ENCODE data around the gene DNAJC30.
"Not testable (repeated sequence)": the region's sequence is repeated elsewhere in the genome, so short reads cannot be mapped to it uniquely, and the experiment has no call there.

DNAJC30 gene

DNA sequence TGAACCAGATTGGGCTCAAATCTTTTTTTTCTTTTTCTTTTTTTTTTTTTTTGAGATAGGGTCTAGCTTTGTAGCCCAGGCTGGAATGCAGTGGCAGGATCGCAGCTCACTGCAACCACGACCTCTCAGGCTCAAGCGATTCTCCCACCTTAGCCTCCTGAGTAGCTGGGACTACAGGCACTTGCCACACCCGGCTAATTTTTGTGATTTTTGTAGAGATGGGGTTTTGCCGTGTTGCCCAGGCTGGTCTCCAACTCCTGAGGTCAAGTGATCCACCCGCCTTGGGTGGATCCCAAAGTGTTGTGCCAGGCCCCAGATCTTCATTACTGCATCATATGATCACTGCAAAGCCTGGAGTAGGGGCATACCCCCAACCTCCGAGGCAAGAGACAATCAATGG lies 2.8 kb downstream of the DNAJC30 start:
- no peak for DNase-seq

DNA sequence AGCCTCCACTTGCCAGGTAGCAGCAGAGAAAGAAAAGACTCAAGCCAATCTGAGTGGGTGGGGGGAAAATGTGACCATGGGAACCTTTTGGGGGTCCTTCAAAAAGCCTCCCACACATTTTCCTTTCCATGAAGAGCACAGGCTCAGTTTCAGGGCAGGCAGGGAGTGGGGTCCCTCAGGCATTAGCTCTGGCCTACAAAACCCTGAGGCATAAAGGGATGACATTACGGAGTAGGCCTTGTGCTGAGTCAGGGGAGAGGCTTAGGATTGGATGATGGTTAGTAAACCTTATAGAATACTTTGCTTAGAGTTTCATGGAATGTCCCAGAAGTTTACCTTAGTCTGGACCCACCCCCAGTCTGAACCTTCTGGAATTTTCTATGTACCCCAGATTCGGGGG lies 3.5 kb downstream of the DNAJC30 start:
- no peak for DNase-seq

DNA sequence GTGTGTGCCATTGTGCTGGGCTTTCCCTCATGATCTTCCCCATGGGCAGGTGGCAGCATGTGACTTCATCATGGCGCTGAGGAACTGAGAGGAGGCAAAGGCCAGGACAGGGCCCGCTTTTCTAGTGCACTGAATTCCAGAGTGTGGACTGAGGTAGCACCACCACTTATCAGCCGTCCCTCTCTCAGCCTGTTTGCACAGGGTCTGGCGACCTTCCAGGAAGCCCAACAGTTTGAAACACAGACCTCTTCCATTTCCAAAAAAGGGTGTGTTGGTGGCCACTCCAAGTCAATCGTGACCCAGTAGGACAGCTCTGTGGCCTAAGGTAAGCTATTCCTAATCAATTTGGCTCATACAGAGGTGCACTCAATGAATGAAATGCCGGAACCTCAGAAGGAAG lies 4.4 kb downstream of the DNAJC30 start:
- DNase-seq = peak; percentile 45

GRCh38 chr7:73676062-73676461 lies 7.2 kb downstream of the DNAJC30 start:
- not testable (repeated sequence) for DNase-seq

- DNase-seq = no peak
These were observed 8.7 kb downstream of the DNAJC30 start for GRCh38 chr7:73674468-73675124.

DNA sequence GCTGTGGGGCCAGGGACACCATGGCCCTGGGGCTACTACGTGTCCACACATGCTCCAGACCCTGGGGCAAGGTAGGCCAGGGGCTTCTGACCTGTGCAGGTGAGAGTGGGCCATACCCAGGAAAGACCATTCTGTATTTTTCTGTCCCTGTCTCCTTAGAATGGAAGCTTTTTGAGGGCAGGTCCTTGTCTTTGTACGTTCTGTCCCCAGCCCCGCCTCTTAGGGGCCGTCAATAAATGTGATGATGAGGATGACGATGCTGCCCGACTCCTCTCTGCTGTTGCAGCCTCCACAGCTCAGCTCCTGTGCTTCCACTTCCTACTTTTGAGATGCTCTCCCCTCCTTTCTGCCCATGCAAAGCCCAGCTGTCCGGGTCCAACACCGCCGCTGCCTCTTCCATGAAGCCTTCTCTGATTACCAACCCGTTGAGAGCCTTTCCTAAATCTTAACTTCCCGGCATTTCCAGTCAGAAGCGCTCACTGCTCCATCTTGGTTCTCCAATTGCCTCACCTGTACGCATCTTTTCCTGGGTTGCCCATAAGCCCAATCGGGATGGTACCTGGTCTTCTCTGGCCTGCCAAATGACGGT lies 11.3 kb downstream of the DNAJC30 start:
- no peak for DNase-seq

DNA sequence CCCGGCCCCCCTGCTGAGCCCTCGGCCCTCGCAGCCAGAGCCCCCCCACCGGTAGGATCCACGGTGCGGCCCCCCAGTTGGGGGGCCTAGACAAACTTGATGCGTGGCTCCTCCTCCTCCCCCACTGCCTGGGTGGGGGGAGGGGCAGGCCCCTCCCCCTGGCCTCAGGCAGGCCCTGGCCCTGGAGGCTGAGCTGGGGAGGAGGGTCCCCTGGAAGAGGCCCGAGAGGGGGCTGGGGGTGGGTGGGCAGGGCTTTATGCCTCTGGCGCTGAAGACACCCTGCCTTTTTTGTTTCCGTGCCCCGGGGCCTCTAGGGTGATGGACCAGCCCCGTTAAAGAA lies 12.0 kb downstream of the DNAJC30 start:
- no peak for DNase-seq

GRCh38 chr7:73669858-73670385 lies 13.3 kb downstream of the DNAJC30 start:
- DNase-seq = no peak

GRCh38 chr7:73669288-73669701 lies 14.0 kb downstream of the DNAJC30 start:
- no peak for DNase-seq

- no peak for DNase-seq
These were observed 14.4 kb downstream of the DNAJC30 start for GRCh38 chr7:73668886-73669230.

DNA sequence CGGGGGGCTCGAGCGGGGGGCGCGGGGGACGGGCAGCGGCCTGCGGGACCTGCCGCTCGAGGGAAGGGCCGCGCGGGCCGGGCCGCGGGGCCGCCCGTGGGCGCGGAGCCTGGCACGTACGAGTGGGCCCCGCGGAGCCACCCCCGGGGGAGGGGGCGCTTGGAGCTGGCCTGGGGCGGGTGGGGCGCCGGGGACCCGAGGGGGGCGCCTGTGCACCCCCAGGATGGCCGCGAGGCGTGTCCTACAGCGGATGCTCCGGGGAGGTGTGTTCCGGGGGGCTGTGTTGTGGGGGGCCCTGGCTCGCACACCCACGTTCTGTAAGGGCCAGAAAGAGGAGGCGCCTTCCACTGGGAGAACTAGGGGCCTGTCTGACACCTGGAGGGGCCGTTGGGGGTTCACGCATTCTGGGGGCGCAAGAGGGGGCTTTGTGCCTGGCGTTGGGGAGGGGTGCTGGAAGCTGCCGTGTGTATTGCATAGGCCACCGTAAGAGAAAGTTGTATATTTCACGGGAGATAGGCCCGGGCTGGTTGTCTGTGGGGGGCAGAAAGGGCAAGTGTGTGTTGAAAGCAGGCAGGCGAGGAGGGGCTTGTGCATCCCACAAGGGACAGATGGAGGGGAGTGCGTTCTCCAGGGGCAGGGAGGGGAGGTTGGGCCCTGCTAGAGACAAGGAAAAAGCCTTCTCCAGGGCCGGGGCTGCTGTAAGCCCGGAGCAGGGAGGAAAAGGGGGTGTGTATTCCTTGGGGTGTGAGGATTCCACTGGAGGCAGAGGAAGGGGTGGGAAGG lies 15.0 kb downstream of the DNAJC30 start:
- DNase-seq = no peak

DNA sequence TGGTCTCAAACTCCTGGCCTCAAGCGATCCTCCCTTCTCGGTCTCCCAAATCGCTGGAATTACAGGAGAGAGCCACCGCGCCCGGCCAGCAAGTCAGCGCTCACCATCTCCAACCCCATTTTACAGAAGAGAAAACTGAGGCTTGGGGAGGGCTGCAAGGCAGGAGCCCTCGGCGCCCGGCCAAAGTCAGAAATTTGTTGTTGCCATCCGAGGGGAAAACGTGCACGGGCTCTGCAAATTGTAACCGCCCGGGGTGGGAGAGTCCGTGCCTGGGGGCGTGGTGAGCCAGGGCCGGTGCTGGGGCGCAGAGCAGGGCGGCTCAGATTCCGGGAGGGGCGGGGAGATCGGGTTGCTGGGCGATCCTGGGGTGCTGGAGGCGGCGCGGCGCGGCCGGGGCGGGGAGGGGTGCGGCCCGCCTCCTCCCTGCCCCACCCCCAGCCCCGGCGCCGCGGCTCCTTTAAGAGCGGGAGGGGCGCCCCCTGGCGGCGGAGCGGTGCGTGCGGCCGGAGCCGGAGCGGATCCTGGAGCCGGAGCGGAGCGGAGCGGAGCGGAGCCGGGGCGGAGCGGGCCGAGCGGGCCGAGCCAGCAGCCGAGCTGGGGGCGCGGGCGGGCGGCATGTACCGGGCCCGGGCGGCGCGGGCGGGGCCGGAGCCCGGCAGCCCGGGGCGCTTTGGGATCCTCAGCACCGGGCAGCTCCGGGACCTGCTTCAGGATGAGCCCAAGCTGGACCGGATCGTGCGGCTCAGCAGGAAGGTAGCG lies 15.7 kb downstream of the DNAJC30 start, which contains the start of gene VPS37D:
VPS37D (plus strand) TSS at position 488 of the 759 bp plus-strand sequence; CDS start at position 616, 128 bp downstream.
- DNase-seq = peak; percentile 65

- no peak for DNase-seq
These were observed 20.2 kb downstream of the DNAJC30 start for GRCh38 chr7:73663033-73663432.

DNA sequence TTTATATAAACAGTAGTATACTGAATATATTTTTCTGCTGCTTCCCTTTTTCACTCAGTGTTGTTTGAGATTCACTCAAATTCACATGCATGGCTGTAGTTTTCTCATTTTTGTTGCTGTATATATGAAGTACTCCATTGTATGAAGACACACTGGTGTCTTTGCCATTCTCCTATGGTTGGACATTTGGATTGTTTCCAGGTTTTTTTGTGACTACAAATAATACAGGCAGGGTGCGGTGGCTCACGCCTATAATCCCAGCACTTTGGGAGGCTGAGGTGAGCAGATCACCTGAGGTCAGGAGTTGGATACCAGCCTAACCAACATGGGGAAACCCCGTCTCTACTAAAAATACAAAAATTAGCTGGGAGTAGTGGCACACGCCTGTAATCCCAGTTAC lies 22.7 kb downstream of the DNAJC30 start:
- DNase-seq = not testable (repeated sequence)

GRCh38 chr7:73659983-73660382 lies 23.3 kb downstream of the DNAJC30 start:
- DNase-seq = no peak

DNA sequence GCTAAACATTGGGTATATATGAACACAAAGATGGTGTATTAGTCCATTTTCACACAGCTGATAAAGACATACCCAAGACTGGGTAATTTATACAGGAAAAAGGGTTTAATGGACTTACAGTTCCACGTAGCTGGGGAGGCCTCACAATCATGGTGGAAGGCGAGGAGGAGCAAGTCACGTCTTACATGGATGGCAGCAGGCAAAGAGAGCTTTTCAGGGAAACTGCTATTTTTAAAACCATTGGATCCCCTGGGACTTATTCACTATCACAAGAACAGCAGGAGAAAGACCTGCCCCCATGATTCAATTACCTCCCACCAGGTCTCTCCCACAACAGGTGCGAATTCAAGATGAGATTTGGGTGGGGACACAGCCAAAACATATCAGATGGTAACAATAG lies 27.9 kb downstream of the DNAJC30 start:
- not testable (repeated sequence) for DNase-seq

GRCh38 chr7:73652541-73652949 lies 30.7 kb downstream of the DNAJC30 start:
- no peak for DNase-seq

GRCh38 chr7:73650524-73650923 lies 32.7 kb downstream of the DNAJC30 start:
- DNase-seq = no peak

GRCh38 chr7:73649576-73649975 lies 33.7 kb downstream of the DNAJC30 start:
- no peak for DNase-seq

DNA sequence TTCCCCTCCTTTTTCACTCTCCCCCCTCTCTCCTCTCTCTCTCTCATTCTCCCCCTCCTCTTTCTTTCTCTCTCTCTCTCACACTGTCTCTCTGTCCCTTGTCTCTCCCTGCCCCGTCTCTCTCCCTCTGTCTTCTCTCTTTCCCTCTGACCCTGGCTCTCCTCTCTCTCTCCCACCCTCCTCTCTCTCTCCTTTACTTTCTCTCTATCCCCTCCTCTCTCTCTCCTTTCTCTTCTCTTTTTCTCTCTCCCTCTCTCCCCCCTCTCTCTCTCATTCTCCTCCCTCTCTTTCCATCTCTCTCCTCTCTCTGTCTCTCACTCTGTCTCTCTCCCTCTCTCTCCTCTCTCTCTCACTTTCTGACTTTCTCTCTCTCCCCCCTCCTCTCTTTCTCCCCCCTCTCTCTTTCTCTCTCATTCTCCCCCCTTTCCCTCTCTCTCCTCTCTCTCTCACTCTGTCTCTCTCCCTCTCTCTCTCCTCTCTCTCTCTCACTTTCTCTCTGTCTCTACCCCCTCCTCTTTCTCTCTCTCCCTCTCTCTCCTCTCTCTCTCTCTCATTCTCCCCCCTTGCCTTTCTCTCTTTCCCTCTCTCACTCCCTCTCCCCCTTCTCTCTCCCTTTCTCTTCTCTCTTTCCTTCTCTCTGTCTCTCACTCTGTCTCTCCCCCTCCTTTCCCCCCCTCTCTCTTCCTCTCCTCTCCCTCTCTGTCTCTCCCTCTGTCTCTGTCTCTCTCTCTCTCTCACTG lies 34.5 kb downstream of the DNAJC30 start:
- DNase-seq = no peak

GRCh38 chr7:73647725-73648592 lies 35.3 kb downstream of the DNAJC30 start:
- DNase-seq = no peak
